NB4 (cell line): ENCODE measurements around the gene DCAF17.
A peak's percentile ranks its signal among the peaks of the same experiment; 100 is the strongest.

Experiments used
- DNase-seq: peaks from one replicate; pipeline ENCODE4 v3.0.0; 2010; ENCODE audit warnings: low read depth
- H3K4me3 ChIP-seq: one replicate; pipeline ENCODE4 v1.5.1; 2011; ENCODE audit warnings: mild to moderate bottlenecking, low read depth, low read length, moderate library complexity
- MYC ChIP-seq: IDR thresholded peaks from 2 replicates; pipeline ENCODE4 v1.6.1; 2011; ENCODE audit warnings: low read depth, low read length
- POLR2A ChIP-seq: IDR thresholded peaks from 2 replicates; pipeline ENCODE4 v1.6.1; 2011; ENCODE audit warnings: mild to moderate bottlenecking; ENCODE audit not compliant: insufficient read length; ENCODE audit errors: extremely low read depth
- TF ChIP-seq, protein P1 (sequence below): IDR thresholded peaks from one replicate; pipeline ENCODE4 v1.5.1; 2012; ENCODE audit warnings: low read depth, low read length
- TF ChIP-seq, protein P2 (sequence below): IDR thresholded peaks from 2 replicates; pipeline ENCODE4 v1.6.1; 2011; ENCODE audit warnings: low read depth, low read length

The DCAF17 gene

DNA sequence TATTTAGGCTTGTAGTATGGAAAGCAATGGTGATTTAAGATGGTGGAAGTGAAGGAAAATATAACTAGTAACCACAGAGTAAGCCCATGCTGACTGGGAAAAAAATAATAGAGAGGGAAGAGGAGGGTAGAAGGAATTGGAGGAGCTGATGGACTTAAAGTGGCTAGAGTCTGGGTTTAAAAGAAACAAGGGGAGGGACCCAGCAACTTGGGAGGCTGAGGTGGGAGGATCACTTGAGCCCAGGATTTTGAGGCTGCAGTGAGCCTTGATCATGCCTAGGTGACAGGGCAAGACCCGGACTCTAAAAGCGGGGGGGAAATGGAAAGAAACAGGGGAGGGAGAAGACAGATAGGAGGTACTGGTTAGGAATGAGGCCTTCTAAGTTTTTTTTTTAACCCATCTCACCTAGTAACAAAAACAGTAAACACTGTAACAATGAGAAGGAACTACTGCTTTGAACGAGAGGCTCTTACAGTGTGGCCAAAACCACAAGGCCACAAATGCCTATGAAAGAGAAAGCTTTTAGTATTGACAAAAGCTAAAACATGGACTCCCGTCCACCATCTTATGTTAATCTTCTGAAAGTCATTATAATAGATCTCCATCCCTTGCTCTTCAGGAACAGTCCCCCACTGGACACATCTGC, 26.9 kb upstream of the DCAF17 start:
- no peak for TF ChIP-seq POLR2A
- TF ChIP-seq, protein P1, sequence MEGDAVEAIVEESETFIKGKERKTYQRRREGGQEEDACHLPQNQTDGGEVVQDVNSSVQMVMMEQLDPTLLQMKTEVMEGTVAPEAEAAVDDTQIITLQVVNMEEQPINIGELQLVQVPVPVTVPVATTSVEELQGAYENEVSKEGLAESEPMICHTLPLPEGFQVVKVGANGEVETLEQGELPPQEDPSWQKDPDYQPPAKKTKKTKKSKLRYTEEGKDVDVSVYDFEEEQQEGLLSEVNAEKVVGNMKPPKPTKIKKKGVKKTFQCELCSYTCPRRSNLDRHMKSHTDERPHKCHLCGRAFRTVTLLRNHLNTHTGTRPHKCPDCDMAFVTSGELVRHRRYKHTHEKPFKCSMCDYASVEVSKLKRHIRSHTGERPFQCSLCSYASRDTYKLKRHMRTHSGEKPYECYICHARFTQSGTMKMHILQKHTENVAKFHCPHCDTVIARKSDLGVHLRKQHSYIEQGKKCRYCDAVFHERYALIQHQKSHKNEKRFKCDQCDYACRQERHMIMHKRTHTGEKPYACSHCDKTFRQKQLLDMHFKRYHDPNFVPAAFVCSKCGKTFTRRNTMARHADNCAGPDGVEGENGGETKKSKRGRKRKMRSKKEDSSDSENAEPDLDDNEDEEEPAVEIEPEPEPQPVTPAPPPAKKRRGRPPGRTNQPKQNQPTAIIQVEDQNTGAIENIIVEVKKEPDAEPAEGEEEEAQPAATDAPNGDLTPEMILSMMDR = no peak
- TF ChIP-seq, protein P2, sequence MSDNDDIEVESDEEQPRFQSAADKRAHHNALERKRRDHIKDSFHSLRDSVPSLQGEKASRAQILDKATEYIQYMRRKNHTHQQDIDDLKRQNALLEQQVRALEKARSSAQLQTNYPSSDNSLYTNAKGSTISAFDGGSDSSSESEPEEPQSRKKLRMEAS = no peak
- TF ChIP-seq MYC = no peak
- no peak overlapping the region for H3K4me3 ChIP-seq
- peak; percentile 46 for DNase-seq

DNA sequence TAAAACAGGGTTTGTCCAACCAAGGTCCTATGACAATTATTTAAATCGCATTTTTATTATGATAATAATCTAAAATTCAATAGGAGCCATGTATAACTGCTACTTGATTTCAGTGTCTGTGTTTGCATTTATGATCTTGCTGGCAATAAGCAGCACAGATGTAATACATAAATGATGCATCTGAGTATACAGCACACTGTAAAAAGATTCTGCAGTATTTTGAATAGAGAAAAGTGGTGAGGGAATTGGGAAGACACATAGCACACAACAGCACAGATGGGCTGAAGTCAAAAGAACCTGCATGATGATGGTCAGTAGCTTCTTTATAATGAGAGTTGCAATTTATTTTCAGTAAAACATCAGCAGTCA, 26.4 kb upstream of the DCAF17 start:
- no peak overlapping the region for H3K4me3 ChIP-seq
- DNase-seq = no peak
- TF ChIP-seq POLR2A = no peak
- TF ChIP-seq, protein P2 = no peak
- TF ChIP-seq, protein P1 = no peak
- TF ChIP-seq MYC = no peak

DNA sequence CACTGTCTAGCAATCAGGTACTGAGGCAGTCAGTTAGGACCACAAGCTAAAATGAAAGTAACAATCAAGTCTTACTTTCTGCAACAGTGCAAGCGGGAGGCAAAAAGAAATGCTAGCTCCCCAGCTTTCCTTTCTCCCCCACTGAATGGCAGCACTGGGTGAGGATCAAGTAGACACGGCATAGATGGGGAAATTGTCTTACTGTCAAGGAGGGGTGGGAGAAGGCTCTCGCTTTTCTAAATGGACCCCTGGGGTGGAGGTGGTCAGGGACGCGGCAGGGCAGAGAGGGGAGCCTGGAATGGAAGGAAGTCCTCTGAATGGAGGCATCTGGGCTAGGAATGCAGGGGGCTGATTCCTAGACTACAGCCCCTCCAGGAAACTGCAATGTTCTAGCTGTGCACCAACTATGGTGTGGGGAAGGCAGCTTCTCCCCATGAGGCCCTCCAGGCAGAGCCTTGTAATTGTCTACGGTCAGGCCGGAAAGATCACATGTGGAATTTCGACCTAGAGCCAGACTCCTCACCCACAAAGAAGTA, 24.5 kb upstream of the DCAF17 start:
- DNase-seq = no peak

DNA sequence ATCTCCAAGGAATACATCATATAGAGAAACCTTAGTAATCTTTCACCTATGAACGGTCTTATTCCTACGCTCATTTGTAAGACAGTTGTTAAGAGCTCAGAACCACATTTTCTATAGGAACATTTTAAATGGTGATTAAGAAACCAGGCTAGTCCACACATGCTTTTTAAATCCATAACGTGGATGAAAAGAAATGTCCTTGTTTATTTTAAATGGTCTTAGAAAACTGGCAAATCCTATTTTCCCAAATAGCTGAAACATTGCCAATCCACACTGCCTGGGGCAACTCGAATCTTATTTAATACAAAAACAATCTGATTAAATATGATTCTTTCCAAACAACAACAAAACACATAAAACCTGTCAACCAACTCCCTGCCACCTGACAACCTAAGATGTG, 23.9 kb upstream of the DCAF17 start:
- TF ChIP-seq POLR2A = no peak
- TF ChIP-seq, protein P2 = no peak
- H3K4me3 ChIP-seq = no peak overlapping the region
- DNase-seq = no peak

More for the DNA sequence above, 24.5 kb upstream of the DCAF17 start:
- TF ChIP-seq, protein P1 = no peak
- TF ChIP-seq POLR2A (no peak), MYC (no peak)
- TF ChIP-seq, protein P2 = no peak
- no peak overlapping the region for H3K4me3 ChIP-seq

DNA sequence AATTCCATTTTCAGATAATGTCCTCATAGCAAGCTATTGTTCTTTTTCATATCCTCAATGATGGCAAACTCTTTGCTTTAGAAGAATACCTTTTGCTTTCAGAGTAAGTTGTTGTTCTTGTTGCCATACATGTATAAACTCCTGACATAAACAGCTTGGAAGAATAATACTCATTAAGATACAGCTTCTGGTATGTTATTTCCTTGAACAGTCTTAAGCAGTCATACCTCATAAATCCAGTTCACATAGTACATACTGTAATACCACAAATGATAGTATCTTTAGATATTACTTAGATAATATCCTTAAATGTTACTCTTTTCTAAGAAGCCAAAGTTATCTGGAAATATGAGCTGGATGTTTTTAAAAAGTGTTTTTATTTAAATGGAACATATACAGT, 23.4 kb upstream of the DCAF17 start:
- TF ChIP-seq POLR2A (no peak), MYC (no peak)
- TF ChIP-seq, protein P1 = no peak
- TF ChIP-seq, protein P2 = no peak
- DNase-seq = no peak
- no peak overlapping the region for H3K4me3 ChIP-seq

DNA sequence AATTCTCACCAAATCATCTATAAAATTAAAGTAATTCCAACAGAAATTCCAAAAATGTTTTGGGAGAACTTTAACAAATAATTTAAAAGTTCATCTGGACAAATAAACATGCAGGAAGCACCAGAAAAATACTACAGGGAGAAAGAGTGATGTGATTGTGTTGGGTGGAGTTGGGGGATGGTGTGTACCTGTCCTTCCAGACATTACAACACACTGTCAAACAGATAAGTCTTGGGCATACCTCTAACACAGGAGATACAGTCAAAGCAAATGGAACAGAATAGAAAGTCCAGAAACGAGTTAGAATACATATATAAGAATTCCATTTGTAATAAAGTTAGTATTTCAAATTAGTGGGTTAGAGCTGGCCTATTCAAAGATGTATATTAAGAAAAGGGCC, 22.8 kb upstream of the DCAF17 start:
- no peak overlapping the region for H3K4me3 ChIP-seq
- TF ChIP-seq, protein P2 = no peak
- no peak for TF ChIP-seq MYC
- TF ChIP-seq POLR2A = no peak
- TF ChIP-seq, protein P1 = no peak
- DNase-seq = no peak
